GM21367 (cell line): ENCODE measurements around the gene EFCAB6.

Source experiments
- ATAC-seq: cut with Tn5 transposase; IDR thresholded peaks from one replicate; pipeline ENCODE4 v1.9.1; 2021; ENCODE audit not compliant: unreplicated experiment

The EFCAB6 gene

GRCh38 chr22:43511276-43511910 is 300.7 kb downstream of the EFCAB6 start:
- no peak for ATAC-seq

- no peak for ATAC-seq
These were observed 301.6 kb downstream of the EFCAB6 start for GRCh38 chr22:43510281-43511070.

- ATAC-seq, result no peak
These were observed 302.8 kb downstream of the EFCAB6 start for GRCh38 chr22:43509337-43509736.

GRCh38 chr22:43508489-43508888 is 303.6 kb downstream of the EFCAB6 start:
- ATAC-seq, result no peak

- no peak for ATAC-seq
These were observed 304.9 kb downstream of the EFCAB6 start for GRCh38 chr22:43507235-43507634.

GRCh38 chr22:43506487-43506886 is 305.6 kb downstream of the EFCAB6 start:
- no peak for ATAC-seq

GRCh38 chr22:43505896-43506295 is 306.2 kb downstream of the EFCAB6 start:
- ATAC-seq, result no peak

- no peak for ATAC-seq
These were observed 306.7 kb downstream of the EFCAB6 start for GRCh38 chr22:43505423-43505822.

DNA sequence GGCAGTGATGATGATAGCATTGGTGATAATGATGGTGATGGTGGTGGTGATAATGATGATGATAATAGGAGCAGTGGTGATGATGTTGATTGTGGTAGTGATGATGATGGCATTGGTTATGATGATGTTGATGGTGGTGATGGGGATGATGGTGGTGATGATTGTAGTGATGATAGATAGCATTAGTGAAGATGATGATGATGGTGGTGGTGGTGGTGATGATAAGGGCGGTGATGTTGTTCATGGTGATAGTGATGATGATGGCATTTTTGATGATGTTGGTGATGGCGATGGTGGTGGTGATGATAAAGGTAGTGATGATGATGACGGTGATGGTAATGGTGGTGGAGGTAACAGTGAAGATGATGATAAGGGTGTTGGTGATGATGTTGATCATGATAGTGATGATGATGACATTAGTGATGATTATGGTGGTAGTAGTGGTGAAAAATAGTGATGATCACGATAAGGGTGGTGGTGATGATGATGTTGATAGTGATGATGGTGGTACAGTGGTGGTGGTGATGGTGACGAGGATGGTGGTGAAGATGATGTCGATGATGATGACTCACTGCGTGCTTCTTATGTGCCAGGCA is 307.3 kb downstream of the EFCAB6 start:
- ATAC-seq, result no peak

GRCh38 chr22:43504068-43504467 is 308.0 kb downstream of the EFCAB6 start:
- no peak for ATAC-seq

DNA sequence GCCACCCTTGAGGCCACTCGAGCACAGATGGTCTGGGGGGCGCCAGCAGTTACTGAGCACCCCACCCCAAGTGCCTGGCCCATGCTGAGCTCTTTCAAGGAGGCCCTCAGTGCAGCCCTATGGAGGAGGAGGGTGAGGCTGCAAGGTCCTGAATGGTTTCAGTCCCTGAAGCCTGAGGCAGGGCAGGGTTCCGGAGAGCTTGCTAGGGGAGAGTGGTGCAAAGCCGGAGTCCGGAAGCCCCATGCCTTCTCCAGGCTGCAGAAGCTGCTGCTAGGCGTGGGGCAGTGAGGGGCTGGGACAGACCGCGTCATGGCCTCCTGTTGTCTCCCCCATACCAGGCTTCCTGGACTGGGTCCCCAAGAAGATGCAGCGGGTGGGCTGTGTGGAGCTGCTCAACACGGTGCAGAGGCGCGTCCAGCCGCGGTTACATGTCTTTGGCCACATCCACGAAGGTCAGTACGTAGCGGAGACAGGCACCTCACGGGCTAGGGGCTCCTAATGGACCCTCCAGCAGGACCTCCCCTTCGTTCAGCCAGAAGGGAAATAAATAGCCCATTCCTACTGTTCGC is 309.7 kb downstream of the EFCAB6 start:
- no peak for ATAC-seq

DNA sequence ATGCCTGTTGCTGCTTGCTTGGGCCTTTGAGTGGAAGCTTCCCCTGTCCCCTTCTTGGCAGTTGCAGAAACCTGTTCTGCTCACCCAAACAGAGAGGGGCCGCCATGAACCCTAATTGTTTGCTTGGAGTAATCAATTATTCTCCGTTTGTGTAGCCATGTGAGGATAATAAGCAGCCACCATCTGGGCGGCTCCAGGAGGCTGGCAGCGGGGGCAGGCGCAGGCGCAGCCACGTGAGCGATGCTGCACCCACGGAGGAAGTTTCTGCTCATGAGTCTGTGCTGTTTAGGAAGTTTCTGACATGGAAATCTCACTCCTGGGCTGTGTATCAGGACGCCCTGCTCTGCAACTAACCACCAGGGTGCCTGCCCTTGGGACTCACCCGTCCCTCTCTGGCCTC is 310.2 kb downstream of the EFCAB6 start:
- no peak for ATAC-seq

DNA sequence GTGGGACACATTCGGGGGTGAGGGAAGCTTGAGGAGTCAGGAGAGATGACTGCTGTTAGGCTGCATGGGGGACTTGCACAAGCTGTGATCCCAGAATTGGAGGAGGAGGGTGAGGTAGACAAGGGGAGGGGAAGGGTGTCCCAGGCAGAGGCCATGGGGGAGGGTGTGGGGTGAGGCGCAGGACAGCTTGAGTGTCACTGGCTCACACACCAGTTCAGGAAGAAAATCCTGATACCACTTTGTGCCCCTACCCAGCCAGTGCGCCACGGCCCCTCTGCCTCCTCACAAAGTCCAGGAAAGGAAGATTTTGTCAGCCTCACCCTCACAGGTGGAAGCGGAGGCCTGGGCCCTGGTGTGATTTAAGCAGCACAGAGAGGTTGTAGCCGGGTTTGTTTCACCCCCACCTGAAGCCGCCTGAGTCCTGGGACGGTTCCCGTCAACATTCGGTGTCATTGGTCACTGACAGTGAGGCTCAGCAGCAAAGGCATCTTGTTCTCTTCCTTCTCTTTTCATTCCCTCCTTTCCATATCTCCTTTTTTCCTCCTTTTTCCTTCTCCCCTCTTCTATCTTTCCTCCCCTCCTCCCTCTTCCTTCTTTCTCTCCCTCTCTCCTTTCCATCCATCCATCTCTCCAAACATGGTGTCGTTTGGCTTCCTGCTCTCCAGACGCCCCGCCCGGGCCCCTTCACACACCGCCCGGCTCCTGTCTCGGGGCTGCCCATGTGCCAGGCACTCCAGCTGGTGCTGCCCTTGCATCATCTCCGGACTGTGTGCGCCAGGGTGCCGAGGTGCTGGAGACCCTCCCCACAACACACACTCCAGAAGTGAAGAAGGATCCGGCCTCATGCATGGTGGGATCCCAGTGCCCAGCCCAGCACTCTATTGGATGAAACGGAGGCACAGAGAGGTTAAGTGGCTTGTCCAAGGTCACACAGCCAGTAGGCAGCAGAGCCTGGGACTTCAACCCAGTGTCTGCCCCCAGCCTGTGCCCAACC is 311.0 kb downstream of the EFCAB6 start:
- ATAC-seq, result no peak

GRCh38 chr22:43498856-43499253 is 313.2 kb downstream of the EFCAB6 start:
- no peak for ATAC-seq

- no peak for ATAC-seq
These were observed 313.9 kb downstream of the EFCAB6 start for GRCh38 chr22:43497956-43498855.

- no peak for ATAC-seq
These were observed 318.8 kb downstream of the EFCAB6 start for GRCh38 chr22:43493297-43493696.

- ATAC-seq, result no peak
These were observed 320.4 kb downstream of the EFCAB6 start for GRCh38 chr22:43491737-43492136.

GRCh38 chr22:43491177-43491576 is 320.9 kb downstream of the EFCAB6 start:
- no peak for ATAC-seq

DNA sequence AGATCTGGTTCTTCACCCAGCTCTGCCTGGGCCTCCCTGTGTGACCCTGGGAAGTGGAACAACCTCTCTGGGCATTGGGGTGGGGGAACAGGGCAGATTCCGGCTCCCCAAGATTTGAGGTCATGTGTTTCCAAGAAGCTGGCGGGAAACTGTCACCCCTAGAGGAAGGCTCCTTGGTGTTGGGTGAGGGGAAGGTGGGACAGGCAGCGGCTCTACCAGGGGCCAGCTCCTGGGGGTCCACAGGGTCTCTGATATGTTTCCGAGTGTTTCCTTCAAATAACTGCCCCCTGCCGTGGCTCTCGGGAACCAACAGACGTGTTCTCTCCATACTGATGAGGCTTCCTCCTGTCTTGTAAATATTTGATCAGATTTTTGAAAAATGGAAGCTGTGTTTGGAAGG is 321.8 kb downstream of the EFCAB6 start:
- ATAC-seq, result no peak

DNA sequence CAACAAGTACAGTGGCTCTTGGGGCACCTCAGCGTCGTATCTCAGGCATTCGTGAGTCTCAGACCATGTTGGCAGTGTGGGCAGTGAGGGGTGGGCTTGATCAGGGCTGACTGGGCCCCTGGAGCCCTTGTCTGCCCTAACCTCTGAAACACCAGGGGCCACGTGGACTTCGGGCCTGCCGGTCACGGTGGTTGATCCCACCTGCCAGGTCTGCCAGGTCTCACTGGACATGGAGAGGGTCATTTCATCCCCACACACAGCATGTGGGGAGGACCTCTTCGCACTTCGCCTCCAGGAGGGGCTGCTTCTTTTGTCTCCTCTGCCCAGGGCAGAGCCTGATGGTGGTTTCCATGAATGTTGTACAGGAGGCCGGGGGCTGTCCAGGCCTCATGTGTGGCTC is 323.2 kb downstream of the EFCAB6 start:
- no peak for ATAC-seq
